Skeletal muscle satellite cell (primary cell): ENCODE measurements around the gene CCAR1.
"Not testable (repeated sequence)": the region's sequence is repeated elsewhere in the genome, so short reads cannot be mapped to it uniquely, and the experiment has no call there.

Experiments
- H3K27me3 ChIP-seq: 2 replicates; pipeline ENCODE4 v1.7.0; 2013; ENCODE audit warnings: low read length; ENCODE audit not compliant: control insufficient read depth, insufficient read depth
- H3K36me3 ChIP-seq: 2 replicates; pipeline ENCODE4 v1.7.0; 2013; ENCODE audit warnings: mild to moderate bottlenecking, control low read depth, low read length; ENCODE audit not compliant: insufficient read depth
- H3K4me1 ChIP-seq: 2 replicates; pipeline ENCODE4 v1.7.0; 2013; ENCODE audit warnings: low read length; ENCODE audit not compliant: control insufficient read depth, insufficient read depth
- H3K4me2 ChIP-seq: 2 replicates; pipeline ENCODE4 v1.7.0; 2013; ENCODE audit warnings: mild to moderate bottlenecking, low read length
- H3K4me3 ChIP-seq: 2 replicates; pipeline ENCODE4 v1.7.0; 2013; ENCODE audit warnings: low read length
- H3K9ac ChIP-seq: 2 replicates; pipeline ENCODE4 v1.7.0; 2013; ENCODE audit warnings: mild to moderate bottlenecking, low read depth, low read length, moderate library complexity
- H3K9me3 ChIP-seq: replicated peaks from 2 replicates; pipeline ENCODE4 v1.7.0; 2013; ENCODE audit warnings: mild to moderate bottlenecking, control low read depth, low read length

The CCAR1 gene

DNA sequence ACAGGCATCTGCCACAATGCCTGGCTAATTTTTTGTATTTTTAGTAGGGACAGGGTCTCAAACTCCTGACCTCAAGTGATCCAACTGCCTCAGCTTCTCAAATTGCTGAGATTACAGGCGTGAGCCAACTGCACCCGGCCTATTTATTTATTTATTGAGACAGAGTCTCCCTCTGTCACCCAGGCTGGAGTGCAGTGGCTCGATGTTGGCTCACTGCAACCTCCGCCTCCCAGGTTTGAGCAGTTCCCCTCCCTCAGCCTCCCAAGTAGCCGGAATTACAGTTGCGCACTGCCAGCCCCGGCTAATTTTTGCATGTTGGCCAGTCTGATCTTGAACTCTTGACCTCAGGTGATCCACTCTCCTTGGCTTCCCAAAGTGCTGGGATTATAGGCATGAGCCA, 46.4 kb downstream of the CCAR1 start:
- H3K4me2 ChIP-seq, H3K27me3 ChIP-seq, H3K4me3 ChIP-seq, H3K9me3 ChIP-seq, H3K9ac ChIP-seq, H3K4me1 ChIP-seq: not testable (repeated sequence)
- peaks cover 77% of the 10 kb centered on the region for H3K36me3 ChIP-seq

DNA sequence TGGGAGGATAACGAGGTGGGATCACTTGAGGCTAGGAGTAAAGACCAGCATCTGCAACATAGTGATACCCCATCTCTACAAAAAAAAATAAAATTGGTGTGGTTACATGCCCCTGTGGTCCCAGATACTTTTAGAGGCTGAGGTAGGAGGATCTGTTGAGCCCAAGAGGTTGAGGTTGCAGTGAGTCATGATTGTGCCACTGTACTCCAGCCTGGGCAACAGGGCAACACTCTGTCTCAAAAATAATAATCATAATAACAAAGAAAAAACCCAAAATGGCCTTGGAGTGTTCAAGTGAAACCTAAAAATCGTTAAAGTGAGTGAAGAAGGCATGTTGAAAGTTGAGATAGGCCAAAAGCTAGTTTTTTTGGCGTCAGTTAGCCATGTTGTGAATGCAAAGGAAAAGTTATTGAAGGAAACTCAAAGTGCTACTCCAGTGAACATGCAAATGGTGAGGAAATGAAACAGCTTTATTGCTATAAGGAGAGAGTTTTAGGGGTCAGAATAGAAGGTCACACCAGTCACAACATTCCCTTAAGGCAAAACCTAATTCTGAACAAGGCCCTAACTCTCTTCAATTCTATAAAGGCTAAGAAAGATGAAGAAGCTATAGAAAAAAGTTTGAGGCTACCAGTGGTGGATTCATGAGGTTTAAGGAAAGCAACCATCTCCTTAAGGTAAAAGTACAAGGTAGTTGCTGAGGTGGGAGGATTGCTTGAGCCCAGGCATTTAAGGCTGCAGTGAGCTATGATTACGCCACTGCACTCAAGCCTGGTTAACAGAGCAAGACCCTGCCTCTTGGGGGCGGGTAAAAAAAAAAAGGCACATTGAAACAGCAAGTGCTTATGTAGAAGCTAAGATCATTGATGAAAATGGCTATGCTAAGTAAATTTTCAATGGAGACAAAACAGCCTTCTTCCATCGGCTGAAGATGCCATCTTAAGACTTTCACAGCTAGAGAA, 60.9 kb downstream of the CCAR1 start:
- H3K4me2 ChIP-seq: no peak overlapping the region
- no peak overlapping the region for H3K9ac ChIP-seq
- no peaks in the 10 kb centered on the region for H3K27me3 ChIP-seq
- no peaks in the 10 kb centered on the region for H3K9me3 ChIP-seq
- no peaks in the 10 kb centered on the region for H3K4me1 ChIP-seq
- no peak overlapping the region for H3K4me3 ChIP-seq
- H3K36me3 ChIP-seq: peaks cover 64% of the 10 kb centered on the region

DNA sequence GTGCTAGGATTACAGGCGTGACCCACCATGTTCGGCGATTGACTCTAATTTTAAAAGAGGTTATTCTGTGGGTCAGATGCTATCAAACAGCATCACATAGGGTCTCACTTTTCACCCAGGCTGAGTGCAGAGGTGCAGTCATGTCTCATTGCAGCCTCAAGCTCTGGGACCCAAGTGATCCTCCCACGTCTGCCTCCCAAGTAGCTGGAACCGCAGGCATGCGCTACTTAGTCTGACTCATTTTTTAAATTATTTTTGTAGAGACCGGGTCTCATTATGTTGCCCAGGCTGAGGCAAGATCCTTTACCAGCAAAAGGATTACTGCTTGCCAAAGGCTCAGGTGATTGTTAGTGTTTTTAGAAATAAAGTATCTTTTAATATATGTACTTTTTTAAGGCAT, 63.4 kb downstream of the CCAR1 start:
- no peaks in the 10 kb centered on the region for H3K4me1 ChIP-seq
- peaks cover 67% of the 10 kb centered on the region for H3K36me3 ChIP-seq

DNA sequence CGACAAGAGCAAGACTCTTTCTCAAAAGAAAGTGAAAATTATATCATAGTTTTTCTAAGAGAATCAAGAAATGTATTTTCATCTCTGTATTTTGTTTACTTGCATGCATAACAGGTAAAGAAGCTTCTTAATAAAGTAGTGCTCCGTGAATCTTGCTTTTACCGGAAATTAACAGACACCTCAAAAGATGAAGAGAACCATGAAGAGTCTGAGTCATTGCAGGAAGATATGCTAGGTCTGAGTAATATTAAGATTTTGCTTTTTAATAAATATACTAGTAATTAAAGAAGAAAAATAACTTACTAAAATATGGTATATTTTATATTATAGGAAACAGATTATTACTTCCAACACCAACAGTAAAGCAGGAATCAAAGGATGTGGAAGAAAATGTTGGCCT, 66.8 kb downstream of the CCAR1 start:
- H3K36me3 ChIP-seq: peaks cover 67% of the 10 kb centered on the region
- H3K4me2 ChIP-seq: no peak overlapping the region
- H3K4me3 ChIP-seq: no peak overlapping the region

More for the DNA sequence above, 63.4 kb downstream of the CCAR1 start:
- H3K9me3 ChIP-seq: no peaks in the 10 kb centered on the region
- H3K27me3 ChIP-seq: no peaks in the 10 kb centered on the region
- H3K4me2 ChIP-seq: no peak overlapping the region
- no peak overlapping the region for H3K4me3 ChIP-seq
- H3K9ac ChIP-seq: no peak overlapping the region

DNA sequence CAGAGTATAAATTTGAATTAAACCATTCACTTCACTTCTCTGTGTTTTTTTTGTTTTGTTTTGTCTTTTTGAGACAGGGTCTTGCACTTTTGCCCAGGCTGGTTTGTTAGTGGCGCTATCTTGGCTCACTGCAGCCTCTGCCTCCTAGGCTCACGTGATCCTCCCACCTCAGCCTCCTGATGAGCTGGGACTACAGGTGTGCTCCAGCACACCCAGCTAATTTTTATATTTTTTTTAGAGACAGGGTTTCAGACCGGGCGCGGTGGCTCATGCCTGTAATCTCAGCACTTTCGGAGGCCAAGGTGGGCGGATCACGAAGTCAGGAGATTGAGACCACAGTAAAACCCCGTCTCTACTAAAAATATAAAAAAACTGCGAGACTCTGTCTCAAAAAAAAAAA, 69.4 kb downstream of the CCAR1 start:
- Histone ChIP-seq H3K9me3 (no peaks in the 10 kb centered on the region), H3K36me3 (peaks cover 73% of the 10 kb centered on the region), H3K4me2 (no peak overlapping the region), H3K4me1 (no peaks in the 10 kb centered on the region), H3K9ac (no peak overlapping the region), H3K4me3 (no peak overlapping the region), H3K27me3 (no peaks in the 10 kb centered on the region)

More for the DNA sequence above, 66.8 kb downstream of the CCAR1 start:
- no peak overlapping the region for H3K9ac ChIP-seq
- H3K27me3 ChIP-seq: no peaks in the 10 kb centered on the region
- H3K9me3 ChIP-seq: no peaks in the 10 kb centered on the region
- H3K4me1 ChIP-seq: no peaks in the 10 kb centered on the region

DNA sequence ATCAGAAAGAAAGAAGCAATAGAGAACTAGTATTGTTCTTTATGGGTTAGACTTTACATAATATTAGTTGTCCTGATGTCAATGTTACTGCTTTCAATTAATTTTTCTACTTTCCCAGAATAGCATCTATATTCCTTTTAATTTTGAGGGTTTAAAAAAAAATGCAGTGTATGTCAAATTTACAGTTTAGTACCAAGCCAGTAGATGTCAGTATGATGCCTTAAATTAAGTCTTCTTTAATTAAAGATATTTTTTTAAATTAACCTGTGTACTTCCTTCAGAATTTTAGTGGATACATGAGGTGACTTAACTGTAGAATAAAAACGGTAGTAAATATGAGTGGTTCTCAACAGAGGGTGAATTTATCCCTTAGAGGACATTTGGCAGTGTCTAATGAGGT, 71.1 kb downstream of the CCAR1 start:
- Histone ChIP-seq H3K9me3 (no peaks in the 10 kb centered on the region), H3K4me3 (no peak overlapping the region), H3K4me2 (no peak overlapping the region), H3K27me3 (no peaks in the 10 kb centered on the region), H3K4me1 (no peaks in the 10 kb centered on the region), H3K36me3 (peaks cover 68% of the 10 kb centered on the region), H3K9ac (no peak overlapping the region)

DNA sequence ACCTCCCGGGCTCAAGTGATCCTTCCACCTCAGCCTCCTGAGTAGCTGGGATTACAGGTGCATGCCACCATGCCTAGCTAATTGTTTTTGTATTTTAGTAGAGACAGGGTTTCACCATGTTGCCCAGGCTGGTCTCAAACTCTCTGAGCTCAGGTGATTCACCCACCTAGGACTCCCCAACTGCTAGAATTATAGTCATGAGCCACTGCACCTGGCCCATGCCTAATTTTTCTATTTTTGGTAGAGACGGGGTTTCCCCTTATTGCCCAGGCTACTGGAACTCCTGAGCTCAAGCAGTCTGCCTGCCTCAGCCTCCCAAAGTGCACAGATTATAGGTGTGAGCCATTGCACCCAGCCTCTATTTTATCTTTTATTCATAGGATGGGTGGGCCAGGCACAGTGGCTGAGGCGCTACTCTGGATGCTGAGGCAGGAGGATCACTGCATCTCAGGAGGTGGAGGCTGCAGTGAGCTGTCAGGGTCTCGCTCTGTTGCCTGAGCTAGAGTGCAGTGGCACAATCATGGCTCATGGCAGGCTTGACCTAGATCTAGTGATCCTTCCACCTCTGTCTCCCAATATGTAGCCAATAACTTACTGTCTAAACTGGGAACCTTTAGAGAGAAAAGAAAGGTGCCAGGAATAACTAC, 75.0 kb downstream of the CCAR1 start:
- Histone ChIP-seq H3K36me3 (peaks cover 43% of the 10 kb centered on the region), H3K4me3 (no peak overlapping the region), H3K27me3 (no peaks in the 10 kb centered on the region), H3K9me3 (no peaks in the 10 kb centered on the region), H3K4me1 (no peaks in the 10 kb centered on the region), H3K4me2 (no peak overlapping the region), H3K9ac (no peak overlapping the region)

DNA sequence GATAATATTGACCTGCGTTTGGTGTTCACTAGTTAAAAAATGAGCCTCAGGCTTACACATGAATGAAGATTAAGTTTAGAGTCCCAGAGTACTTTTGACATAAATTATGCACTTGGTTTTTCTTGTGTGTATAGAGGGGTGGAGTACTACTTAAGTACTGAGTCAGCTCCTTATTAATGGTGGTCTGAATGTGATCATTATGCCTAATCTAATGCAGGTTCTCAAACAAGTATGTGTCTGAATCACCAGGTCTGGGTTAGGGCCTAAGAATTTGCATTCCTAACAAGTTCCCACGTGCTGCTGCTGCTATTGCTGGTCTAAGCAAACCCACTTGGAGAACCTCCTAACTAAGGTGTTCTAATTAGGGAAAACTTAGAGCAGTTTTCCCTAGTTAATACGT, 75.6 kb downstream of the CCAR1 start:
- H3K27me3 ChIP-seq: no peaks in the 10 kb centered on the region
- H3K9me3 ChIP-seq: no peaks in the 10 kb centered on the region
- H3K4me1 ChIP-seq: no peaks in the 10 kb centered on the region
- no peak overlapping the region for H3K4me2 ChIP-seq
- H3K36me3 ChIP-seq: peaks cover 39% of the 10 kb centered on the region
- no peak overlapping the region for H3K9ac ChIP-seq
- H3K4me3 ChIP-seq: no peak overlapping the region

DNA sequence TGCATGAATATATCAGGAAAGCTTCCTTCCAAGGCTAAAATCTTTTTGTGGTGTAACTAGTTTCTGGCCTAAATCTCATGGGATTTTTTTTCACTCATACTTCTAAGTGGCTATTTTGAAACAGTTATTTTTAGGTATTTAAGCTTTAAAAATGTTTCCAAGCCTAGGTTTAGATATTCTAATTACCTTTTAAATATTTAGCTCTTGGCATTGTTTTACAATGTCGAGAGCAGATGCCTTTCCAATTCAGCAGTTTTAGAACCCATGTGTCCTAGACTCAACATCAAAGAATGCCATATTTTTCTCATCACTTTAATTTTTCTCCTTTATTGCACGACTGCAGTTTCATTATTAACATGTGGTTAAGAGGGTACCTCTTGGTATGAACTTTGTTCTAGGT, 79.2 kb downstream of the CCAR1 start:
- no peaks in the 10 kb centered on the region for H3K4me1 ChIP-seq
- no peak overlapping the region for H3K4me3 ChIP-seq
- peaks cover 21% of the 10 kb centered on the region for H3K36me3 ChIP-seq
- H3K27me3 ChIP-seq: no peaks in the 10 kb centered on the region
- no peak overlapping the region for H3K9ac ChIP-seq
- H3K9me3 ChIP-seq: no peaks in the 10 kb centered on the region
- H3K4me2 ChIP-seq: no peak overlapping the region

DNA sequence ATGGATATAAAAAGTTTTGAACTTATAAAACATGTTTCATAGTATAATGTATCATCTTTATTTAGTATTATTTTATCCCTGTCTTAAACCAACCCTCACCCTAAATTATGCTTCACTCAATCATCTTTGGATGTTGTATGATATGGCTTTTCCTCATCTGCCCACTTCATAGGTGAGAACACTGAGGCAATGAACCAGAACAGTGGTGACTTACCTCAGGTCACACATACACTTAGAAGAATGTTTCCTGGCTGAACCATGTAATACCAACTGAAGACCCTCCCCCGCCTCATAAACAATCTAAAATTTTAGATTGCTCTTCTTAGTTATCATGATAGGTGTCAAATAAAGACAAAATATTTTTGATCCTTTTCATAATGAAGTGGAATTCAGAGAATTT, 83.7 kb downstream of the CCAR1 start:
- Histone ChIP-seq H3K36me3 (no peaks in the 10 kb centered on the region), H3K4me2 (no peak overlapping the region), H3K9ac (no peak overlapping the region), H3K27me3 (no peaks in the 10 kb centered on the region), H3K4me3 (no peak overlapping the region), H3K4me1 (no peaks in the 10 kb centered on the region), H3K9me3 (no peaks in the 10 kb centered on the region)

DNA sequence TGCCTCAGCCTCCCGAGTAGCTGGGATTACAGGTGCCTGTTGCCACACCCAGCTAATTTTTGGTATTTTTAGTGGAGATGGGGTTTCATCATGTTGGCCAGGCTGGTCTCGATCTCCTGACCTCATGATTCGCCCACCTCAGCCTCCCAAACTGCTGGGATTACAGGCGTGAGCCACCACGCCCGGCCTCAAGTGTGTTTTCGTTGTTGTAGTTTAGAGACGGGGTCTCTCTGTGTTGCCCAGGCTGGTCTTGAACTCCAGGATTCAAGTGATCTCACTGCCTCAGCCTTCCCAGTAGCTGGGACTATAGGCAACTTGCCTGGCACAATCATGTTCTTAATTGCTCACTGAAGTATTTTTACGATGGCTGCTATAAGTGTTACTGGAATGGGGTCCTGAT, 89.8 kb downstream of the CCAR1 start:
- H3K4me3 ChIP-seq, H3K4me1 ChIP-seq, H3K36me3 ChIP-seq, H3K9ac ChIP-seq, H3K4me2 ChIP-seq, H3K27me3 ChIP-seq, H3K9me3 ChIP-seq: not testable (repeated sequence)
